Measurements from ENCODE around the gene RSRC1.

The RSRC1 gene

GRCh38 chr3:158519776-158520175, 409.9 kb downstream of the RSRC1 start:
- no peak overlapping the region for H3K4me2 ChIP-seq (ENCODE audit: low read length)
- no peaks in the 10 kb centered on the region for H3K9me2 ChIP-seq (ENCODE audit: low read depth, low read length)
- H3K27me3 ChIP-seq (ENCODE audit: insufficient read depth, low read length): no peaks in the 10 kb centered on the region

GRCh38 chr3:158520433-158520832, 410.5 kb downstream of the RSRC1 start:
- H3K4me3 ChIP-seq (ENCODE audit: low read depth, low read length, poor library complexity, severe bottlenecking): no peak overlapping the region
- no peaks in the 10 kb centered on the region for H3K36me3 ChIP-seq (ENCODE audit: insufficient read depth, low read length)
- no peaks in the 10 kb centered on the region for H3F3A ChIP-seq (ENCODE audit: insufficient read depth, low read length)
- no peaks in the 10 kb centered on the region for H3K9me2 ChIP-seq (ENCODE audit: low read depth, low read length)
- H3K9me3 ChIP-seq (ENCODE audit: low read length): no peaks in the 10 kb centered on the region
- H2AFZ ChIP-seq (ENCODE audit: low read length): no peak overlapping the region
- no peaks in the 10 kb centered on the region for H4K20me1 ChIP-seq (ENCODE audit: insufficient read depth, low read length)
- 0 out of 2 replicates have a peak, but pooled peaks cover 4% of the 10 kb centered on the region for H3K79me2 ChIP-seq (ENCODE audit: insufficient read depth, low read length)
- H3K4me1 ChIP-seq (ENCODE audit: insufficient read depth, low read length, severe bottlenecking): no peaks in the 10 kb centered on the region
- TF ChIP-seq CTCF (IDR thresholded peaks at IDR 0.05; ENCODE audit: low read length): no peak
- TF ChIP-seq EZH2 (IDR thresholded peaks at IDR 0.05; ENCODE audit: borderline replicate concordance, low read length): no peak
- H3K4me2 ChIP-seq (ENCODE audit: low read length): no peak overlapping the region
- no peaks in the 10 kb centered on the region for H3K27me3 ChIP-seq (ENCODE audit: insufficient read depth, low read length)
- H3K27ac ChIP-seq (ENCODE audit: low read depth, low read length, poor library complexity, severe bottlenecking): no peak overlapping the region
- H3K9ac ChIP-seq (ENCODE audit: low read length): no peak overlapping the region

More at GRCh38 chr3:158519776-158520175, 409.9 kb downstream of the RSRC1 start:
- H2AFZ ChIP-seq (ENCODE audit: low read length): no peak overlapping the region
- H3K9me3 ChIP-seq (ENCODE audit: low read length): no peaks in the 10 kb centered on the region
- no peaks in the 10 kb centered on the region for H4K20me1 ChIP-seq (ENCODE audit: insufficient read depth, low read length)
- H3K36me3 ChIP-seq (ENCODE audit: insufficient read depth, low read length): no peaks in the 10 kb centered on the region
- H3K79me2 ChIP-seq (ENCODE audit: insufficient read depth, low read length): no peaks in the 10 kb centered on the region
- TF ChIP-seq EZH2 (IDR thresholded peaks at IDR 0.05; ENCODE audit: borderline replicate concordance, low read length) (no peak), CTCF (IDR thresholded peaks at IDR 0.05; ENCODE audit: low read length) (no peak)
- H3K27ac ChIP-seq (ENCODE audit: low read depth, low read length, poor library complexity, severe bottlenecking): no peak overlapping the region
- no peaks in the 10 kb centered on the region for H3F3A ChIP-seq (ENCODE audit: insufficient read depth, low read length)
- H3K4me3 ChIP-seq (ENCODE audit: low read depth, low read length, poor library complexity, severe bottlenecking): no peak overlapping the region
- no peak overlapping the region for H3K9ac ChIP-seq (ENCODE audit: low read length)
- H3K4me1 ChIP-seq (ENCODE audit: insufficient read depth, low read length, severe bottlenecking): no peaks in the 10 kb centered on the region

- Histone ChIP-seq H3K27me3 (ENCODE audit: insufficient read depth, low read length) (no peaks in the 10 kb centered on the region), H2AFZ (ENCODE audit: low read length) (no peak overlapping the region), H3K27ac (ENCODE audit: low read depth, low read length, poor library complexity, severe bottlenecking) (no peak overlapping the region), H3K36me3 (ENCODE audit: insufficient read depth, low read length) (no peaks in the 10 kb centered on the region), H3K4me2 (ENCODE audit: low read length) (no peak overlapping the region), H3K4me1 (ENCODE audit: insufficient read depth, low read length, severe bottlenecking) (no peaks in the 10 kb centered on the region), H3F3A (ENCODE audit: insufficient read depth, low read length) (no peaks in the 10 kb centered on the region), H3K9me3 (ENCODE audit: low read length) (no peaks in the 10 kb centered on the region), H4K20me1 (ENCODE audit: insufficient read depth, low read length) (no peaks in the 10 kb centered on the region), H3K9ac (ENCODE audit: low read length) (no peak overlapping the region), H3K9me2 (ENCODE audit: low read depth, low read length) (no peaks in the 10 kb centered on the region), H3K4me3 (ENCODE audit: low read depth, low read length, poor library complexity, severe bottlenecking) (no peak overlapping the region), H3K79me2 (ENCODE audit: insufficient read depth, low read length) (0 out of 2 replicates have a peak, but pooled peaks cover 4% of the 10 kb centered on the region)
- no peak for TF ChIP-seq EZH2 (IDR thresholded peaks at IDR 0.05; ENCODE audit: borderline replicate concordance, low read length)
- no peak for TF ChIP-seq CTCF (IDR thresholded peaks at IDR 0.05; ENCODE audit: low read length)
Observed at GRCh38 chr3:158522221-158523136, 412.6 kb downstream of the RSRC1 start.
